Dermis lymphatic vessel endothelial cell (primary cell): ENCODE data around the gene FBRS. TPM values are rescaled to one million over a fixed set of nuclear protein-coding genes. Genes with fewer than 3 reads are reported as not detected.

Experiments
- total RNA-seq: library from RNA; depleted of rRNA; stranded (reverse); fragments of >200 nt; gene quantifications from 2 replicates; pipeline ENCODE4 v1.2.1, GENCODE V29; 2014

Gene FBRS
- total RNA-seq, result 13.9 and 14.2 TPM in 2 replicates

DNA sequence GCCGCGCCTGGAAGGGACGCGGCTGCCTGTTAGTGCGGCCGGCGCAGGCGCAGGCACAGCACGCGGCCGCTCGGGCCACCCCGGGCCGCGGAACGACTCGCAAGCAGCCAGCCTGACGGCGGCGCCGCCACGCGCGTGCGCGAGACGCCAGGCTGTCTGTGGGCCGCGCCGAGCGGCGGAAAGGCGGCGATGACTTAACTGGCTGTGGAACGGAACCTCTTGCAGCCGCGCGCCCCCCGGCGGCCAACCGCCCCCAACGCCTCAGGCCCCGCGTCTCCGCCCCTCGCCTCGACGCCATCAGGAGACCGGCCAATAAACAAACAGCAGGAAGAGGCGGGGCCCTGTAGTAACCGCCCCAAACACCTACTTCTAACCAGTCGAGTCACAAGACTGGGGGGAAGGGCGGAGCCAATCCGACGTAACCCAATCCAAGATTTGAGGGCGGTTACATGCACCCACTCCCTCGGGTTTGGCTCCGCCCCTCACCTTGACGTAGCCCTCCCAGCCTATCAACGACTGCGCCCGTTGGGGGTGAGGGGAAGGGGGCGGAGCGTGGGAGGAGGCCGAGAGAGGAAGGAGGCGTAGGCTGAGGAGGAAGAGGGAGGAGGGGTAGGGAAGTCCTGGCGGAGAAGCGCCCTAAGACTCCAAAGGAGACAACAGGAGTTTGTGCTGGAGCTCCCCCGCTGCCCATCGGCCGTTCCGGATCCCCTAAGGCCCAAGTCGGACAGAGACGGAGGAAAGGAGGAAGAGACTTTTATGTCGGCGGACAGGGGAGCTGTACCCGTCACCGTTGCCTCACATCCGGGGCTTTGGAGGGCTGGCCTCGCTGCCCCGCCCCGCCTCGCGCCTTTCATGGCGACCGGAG, at the start of gene FBRS:
Gene FBRS, plus strand, starts transcription at position 566 of the 865 bp plus-strand sequence. CDS start 1,088 bp downstream, outside the sequence.

DNA sequence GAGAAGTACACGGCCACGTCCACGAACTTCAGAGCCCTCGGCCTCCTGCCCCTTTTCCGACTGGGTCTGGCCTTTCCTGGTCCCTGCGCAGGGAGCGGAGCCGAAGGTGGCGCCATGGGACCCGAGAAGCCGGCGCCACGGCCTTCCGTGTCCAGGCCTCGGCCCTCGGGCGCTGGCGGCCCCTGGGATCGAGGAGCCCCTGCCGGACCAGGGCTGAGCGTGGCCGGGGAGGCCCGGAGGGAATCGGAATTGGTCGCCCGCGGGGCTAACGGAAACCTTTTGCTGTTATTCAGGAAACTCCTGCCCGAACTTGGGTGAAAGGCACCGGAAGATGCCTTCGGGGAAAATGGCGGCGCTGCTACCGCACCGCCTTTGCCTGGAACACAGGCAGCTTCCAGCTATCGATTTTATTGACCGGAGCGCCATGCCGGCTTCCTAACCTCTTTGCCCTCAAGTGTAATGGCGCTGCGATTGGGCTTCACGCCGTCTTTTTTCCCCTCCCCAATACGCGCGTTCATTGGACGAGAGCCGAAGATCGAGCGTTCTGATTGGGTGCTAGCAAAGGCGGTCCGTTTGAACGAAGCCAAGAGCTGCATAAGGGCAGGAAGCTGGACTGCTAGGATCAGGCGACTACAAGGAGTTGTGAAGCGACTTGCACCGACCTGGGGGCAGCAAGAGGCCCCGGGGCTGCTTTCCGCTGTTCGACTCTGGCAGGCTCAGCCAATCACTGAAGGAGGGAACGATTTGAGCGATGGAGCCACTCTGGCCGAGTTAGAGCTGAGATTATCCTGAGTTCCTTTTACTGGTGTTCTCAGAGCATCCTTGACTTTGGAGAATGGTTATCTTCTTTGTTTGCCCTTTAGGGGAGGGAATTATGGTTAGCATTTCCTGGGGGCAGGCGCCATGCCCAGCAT, 48.0 kb upstream of the FBRS start, which contains the start of gene ZNF689:
Gene ZNF689, minus strand, starts transcription at position 464 of the 914 bp plus-strand sequence. Its CDS starts 348 bp downstream, at position 116.

DNA sequence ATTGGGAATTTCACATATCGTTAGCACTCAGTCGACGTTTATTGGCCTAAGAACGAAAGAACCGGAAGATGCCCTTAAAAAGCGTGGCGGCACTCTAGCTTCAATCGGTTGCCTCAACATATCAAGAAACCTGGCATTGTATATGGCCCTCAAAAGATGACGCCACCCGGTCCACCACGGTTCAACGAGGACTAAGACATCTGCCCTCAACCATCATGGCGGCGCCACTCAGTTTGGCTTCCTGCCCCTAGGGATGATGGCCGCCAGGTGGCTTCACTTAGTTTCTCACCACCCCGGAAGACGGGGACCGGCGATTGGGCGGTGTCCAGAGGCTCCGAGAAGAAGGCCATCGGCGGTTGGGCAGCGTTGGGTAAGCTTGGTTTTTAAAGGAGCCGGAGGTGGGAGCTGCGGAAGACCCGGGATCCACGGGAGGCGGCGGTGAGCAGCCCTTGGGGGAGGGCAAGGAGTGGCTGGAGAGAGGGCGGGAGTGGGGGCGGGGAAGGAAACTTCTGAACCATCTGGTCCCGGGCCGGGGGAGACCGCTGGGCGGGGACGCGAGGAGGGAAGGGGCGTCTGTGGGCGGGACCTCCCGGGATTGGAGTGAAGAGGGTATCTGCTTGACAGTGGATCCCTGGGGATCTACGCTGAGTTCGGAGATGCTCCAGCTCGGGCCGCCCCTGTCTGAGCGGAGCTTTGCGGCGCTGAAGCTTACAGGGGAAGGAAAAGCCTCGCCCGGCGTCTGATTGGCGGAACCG, 7.7 kb upstream of the FBRS start, which contains the start of gene PRR14:
Gene PRR14, plus strand, starts transcription at position 592 of the 755 bp plus-strand sequence. CDS start 686 bp downstream, outside the sequence.

DNA sequence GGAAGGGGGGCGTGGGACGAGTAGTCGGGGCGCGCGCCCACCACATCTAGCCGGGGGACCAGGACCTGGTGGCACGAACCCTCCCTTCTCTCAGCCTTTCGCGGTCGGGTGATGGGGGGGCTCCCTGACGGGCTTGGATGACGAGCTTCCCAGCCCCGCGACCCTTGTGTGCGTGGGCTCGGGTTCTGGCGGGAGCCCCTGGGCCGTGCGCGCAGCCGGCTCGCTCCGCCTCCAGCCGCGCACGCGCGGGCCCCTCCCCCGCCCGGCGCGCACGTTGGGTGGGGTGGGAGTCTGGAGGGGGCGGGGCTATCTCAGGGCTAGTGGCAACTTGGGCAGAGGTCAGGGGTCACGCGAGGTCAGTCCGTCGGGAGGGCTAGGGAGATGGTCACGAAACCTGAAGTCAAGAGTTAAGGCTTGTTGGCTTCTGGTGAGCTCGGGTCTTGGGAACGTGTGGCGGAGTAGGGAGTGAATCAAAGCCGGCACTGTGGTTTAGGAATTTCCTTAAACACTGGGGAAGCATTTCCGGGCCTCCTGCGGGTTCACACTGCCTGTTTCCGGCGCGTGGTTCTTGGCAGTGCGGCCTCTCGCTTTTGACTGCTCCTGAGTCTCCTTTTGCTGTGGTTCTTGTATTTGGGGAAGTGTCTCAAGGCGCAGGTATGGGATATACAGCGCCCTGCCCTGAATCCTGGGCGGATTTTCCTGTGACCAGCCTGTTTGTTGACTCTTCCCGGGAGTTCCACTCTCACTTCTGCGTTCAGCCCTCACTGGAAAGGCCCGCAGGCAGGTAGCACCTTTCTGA, 40.8 kb downstream of the FBRS start, which contains the start of gene SRCAP:
Gene SRCAP, plus strand, starts transcription at position 356 of the 799 bp plus-strand sequence. CDS start 1,654 bp downstream, outside the sequence.

Other genes starting within 250 kb of the FBRS start
- gene DCTPP1, start 228.4 kb upstream of the FBRS start, total RNA-seq, result 95.3 and 120 TPM in 2 replicates
- gene SEPHS2, start 212.6 kb upstream of the FBRS start, total RNA-seq, result 23.4 and 23.7 TPM in 2 replicates
- under 0.01 TPM in 1 of 2 replicates, not detected in the other for gene ITGAL, start 185.7 kb upstream of the FBRS start, total RNA-seq
- 14.8 and 15.3 TPM in 2 replicates for gene ZNF768, start 131.9 kb upstream of the FBRS start, total RNA-seq
- gene ZNF747, start 123.6 kb upstream of the FBRS start, total RNA-seq, result 6.8 and 8.1 TPM in 2 replicates
- 3.1 and 4.6 TPM in 2 replicates for gene ZNF764, start 100.1 kb upstream of the FBRS start, total RNA-seq
- gene ZNF688, start 86.7 kb upstream of the FBRS start, total RNA-seq, result 5.8 and 9.4 TPM in 2 replicates
- gene ZNF785, start 72.7 kb upstream of the FBRS start, total RNA-seq, result 8.3 and 12.4 TPM in 2 replicates
- 4.0 and 4.5 TPM in 2 replicates for gene ZNF689, start 48.0 kb upstream of the FBRS start, total RNA-seq
- 3.8 and 5.5 TPM in 2 replicates for gene PRR14, start 7.5 kb upstream of the FBRS start, total RNA-seq
- gene SRCAP, start 40.7 kb downstream of the FBRS start, total RNA-seq, result 27.6 TPM in 2 replicates
- 12.3 and 17.4 TPM in 2 replicates for gene PHKG2, start 90.0 kb downstream of the FBRS start, total RNA-seq
- 0.54 and 1.1 TPM in 2 replicates for gene CFAP119, start 103.6 kb downstream of the FBRS start, total RNA-seq
- gene RNF40, start 103.9 kb downstream of the FBRS start, total RNA-seq, result 34.4 and 52.9 TPM in 2 replicates
- 5.2 and 6.4 TPM in 2 replicates for gene ZNF629, start 128.8 kb downstream of the FBRS start, total RNA-seq
- 56.3 and 76.8 TPM in 2 replicates for gene BCL7C, start 235.6 kb downstream of the FBRS start, total RNA-seq
- gene CTF1, start 238.2 kb downstream of the FBRS start, total RNA-seq, result 0.09 and 0.33 TPM in 2 replicates